HEK293T (cell line): ENCODE results near the gene KDM4C.

Experiments
- FOXA1 ChIP-seq: fragments of 450-650 bp; IDR thresholded peaks from 2 replicates; pipeline ENCODE4 v1.6.1; 2016; ENCODE audit warnings: mild to moderate bottlenecking
- FOXK2 ChIP-seq: fragments of 450-650 bp; IDR thresholded peaks from 2 replicates; pipeline ENCODE4 v1.6.1; 2016; ENCODE audit warnings: mild to moderate bottlenecking
- FOXM1 ChIP-seq: fragments of 450-650 bp; IDR thresholded peaks from 2 replicates; pipeline ENCODE4 v1.6.1; 2017; ENCODE audit warnings: mild to moderate bottlenecking, borderline replicate concordance
- HDGF ChIP-seq: fragments of 450-650 bp; IDR thresholded peaks from 2 replicates; pipeline ENCODE4 v1.6.1; 2017; ENCODE audit warnings: antibody characterized with exemption, borderline replicate concordance
- L3MBTL2 ChIP-seq: fragments of 450-650 bp; conservative IDR thresholded peaks from 2 replicates; pipeline ENCODE4 v1.6.1; 2016; ENCODE audit warnings: mild to moderate bottlenecking
- NFRKB ChIP-seq: fragments of 450-650 bp; IDR thresholded peaks from 2 replicates; pipeline ENCODE4 v1.6.1; 2016; ENCODE audit warnings: mild to moderate bottlenecking, moderate library complexity
- SUZ12 ChIP-seq: fragments of 450-650 bp; IDR thresholded peaks from 2 replicates; pipeline ENCODE4 v1.6.1; 2016; ENCODE audit warnings: mild to moderate bottlenecking

- TF ChIP-seq FOXA1 = no peak
- no peak for TF ChIP-seq SUZ12
- no peak for TF ChIP-seq NFRKB
- no peak for TF ChIP-seq FOXK2
- no peak for TF ChIP-seq HDGF
- no peak for TF ChIP-seq FOXM1
- no peak for TF ChIP-seq L3MBTL2
These were observed 270.8 kb downstream of the KDM4C start for GRCh38 chr9:7028591-7028990.
